ENCODE results near the gene HUNK.
"Not testable (repeated sequence)": the region's sequence is repeated elsewhere in the genome, so short reads cannot be mapped to it uniquely, and the experiment has no call there.

The HUNK gene

GRCh38 chr21:31848326-31848985 lies 24.4 kb upstream of the HUNK start:
- in situ Hi-C loops (cut with HindIII; ENCODE audit: low pct_ligation_motif_present, low sequenced_read_pairs), result no loop called here
- no peak overlapping the region for H3K27ac ChIP-seq
- no peaks in the 10 kb centered on the region for H3K36me3 ChIP-seq (replicated peaks)
- no peak for TF ChIP-seq CTCF (IDR thresholded peaks at IDR 0.05; ENCODE audit: low read depth, low read length, missing control alignments)
- no peaks in the 10 kb centered on the region for H3K27me3 ChIP-seq (replicated peaks)
- no peak for DNase-seq
- H3K4me3 ChIP-seq (ENCODE audit: low read depth, low read length), result no peak overlapping the region

- no peak for DNase-seq
- H3K27me3 ChIP-seq (replicated peaks), result no peaks in the 10 kb centered on the region
- H3K4me3 ChIP-seq (ENCODE audit: low read depth, low read length), result no peak overlapping the region
- no peaks in the 10 kb centered on the region for H3K36me3 ChIP-seq (replicated peaks)
- in situ Hi-C loops (cut with HindIII; ENCODE audit: low pct_ligation_motif_present, low sequenced_read_pairs), result no loop called here
- no peak overlapping the region for H3K27ac ChIP-seq
- no peak for TF ChIP-seq CTCF (IDR thresholded peaks at IDR 0.05; ENCODE audit: low read depth, low read length, missing control alignments)
Measured at GRCh38 chr21:31850886-31851285, 21.9 kb upstream of the HUNK start.

- no peaks in the 10 kb centered on the region for H3K27me3 ChIP-seq (replicated peaks)
- TF ChIP-seq CTCF (IDR thresholded peaks at IDR 0.05; ENCODE audit: low read depth, low read length, missing control alignments), result no peak
- no peak overlapping the region for H3K27ac ChIP-seq
- no peak overlapping the region for H3K4me3 ChIP-seq (ENCODE audit: low read depth, low read length)
- in situ Hi-C loops (cut with HindIII; ENCODE audit: low pct_ligation_motif_present, low sequenced_read_pairs), result no loop called here
- no peak for DNase-seq
- no peaks in the 10 kb centered on the region for H3K36me3 ChIP-seq (replicated peaks)
Measured at GRCh38 chr21:31855180-31855579, 17.6 kb upstream of the HUNK start.

- no peak for DNase-seq
- Histone ChIP-seq H3K27me3 (replicated peaks) (no peaks in the 10 kb centered on the region), H3K4me3 (ENCODE audit: low read depth, low read length) (no peak overlapping the region), H3K36me3 (replicated peaks) (no peaks in the 10 kb centered on the region), H3K27ac (no peak overlapping the region)
- in situ Hi-C loops (cut with HindIII; ENCODE audit: low pct_ligation_motif_present, low sequenced_read_pairs), result no loop called here
- no peak for TF ChIP-seq CTCF (IDR thresholded peaks at IDR 0.05; ENCODE audit: low read depth, low read length, missing control alignments)
Measured at GRCh38 chr21:31857096-31857495, 15.7 kb upstream of the HUNK start.

- H3K27ac ChIP-seq; in situ Hi-C loops (cut with HindIII; ENCODE audit: low pct_ligation_motif_present, low sequenced_read_pairs); DNase-seq; H3K4me3 ChIP-seq (ENCODE audit: low read depth, low read length); H3K27me3 ChIP-seq (replicated peaks); H3K36me3 ChIP-seq (replicated peaks): not testable (repeated sequence)
Measured at GRCh38 chr21:31857631-31858030, 15.2 kb upstream of the HUNK start.

GRCh38 chr21:31860851-31861250 lies 12.0 kb upstream of the HUNK start:
- H3K36me3 ChIP-seq (replicated peaks), result no peaks in the 10 kb centered on the region
- no peak overlapping the region for H3K27ac ChIP-seq
- in situ Hi-C loops (cut with HindIII; ENCODE audit: low pct_ligation_motif_present, low sequenced_read_pairs), result no loop called here
- no peaks in the 10 kb centered on the region for H3K27me3 ChIP-seq (replicated peaks)
- H3K4me3 ChIP-seq (ENCODE audit: low read depth, low read length), result no peak overlapping the region
- TF ChIP-seq CTCF (IDR thresholded peaks at IDR 0.05; ENCODE audit: low read depth, low read length, missing control alignments), result no peak
- no peak for DNase-seq

Measured in brain microvascular endothelial cell (primary cell).